Measurements from ENCODE around the gene OCRL.

OCRL gene

DNA sequence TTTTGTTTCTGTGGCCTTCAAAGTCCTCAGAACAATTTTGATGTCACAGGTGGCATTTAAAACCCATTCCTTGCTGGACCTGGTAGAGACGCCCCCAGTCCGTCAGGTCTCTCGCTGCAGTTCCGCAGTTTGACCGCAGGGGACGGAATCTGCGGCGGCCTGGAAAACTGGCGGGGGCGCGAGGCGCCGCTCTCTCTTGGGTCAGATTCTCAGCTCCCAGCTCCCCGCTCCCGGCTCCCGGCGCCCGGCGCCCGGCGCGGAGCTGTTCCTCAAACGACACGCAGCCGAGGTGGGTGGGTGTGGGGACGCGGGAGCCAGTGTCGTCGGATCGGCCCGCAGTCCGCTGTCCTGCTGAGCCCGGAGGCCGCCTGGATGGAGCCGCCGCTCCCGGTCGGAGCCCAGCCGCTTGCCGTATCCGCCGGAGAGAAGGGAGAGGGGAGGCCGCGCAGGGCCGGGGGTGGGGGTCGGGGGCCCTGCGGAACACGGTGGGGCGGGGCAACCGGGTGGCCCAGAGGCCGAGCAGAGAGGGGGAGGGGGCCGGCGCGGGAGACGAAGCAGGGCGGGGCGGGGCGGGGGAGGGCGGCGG is at the start of gene OCRL:
Gene OCRL, plus strand, starts transcription at position 192 of the 586 bp plus-strand sequence. Its CDS starts 181 bp downstream, at position 373.
- DNase-seq = no peak

DNA sequence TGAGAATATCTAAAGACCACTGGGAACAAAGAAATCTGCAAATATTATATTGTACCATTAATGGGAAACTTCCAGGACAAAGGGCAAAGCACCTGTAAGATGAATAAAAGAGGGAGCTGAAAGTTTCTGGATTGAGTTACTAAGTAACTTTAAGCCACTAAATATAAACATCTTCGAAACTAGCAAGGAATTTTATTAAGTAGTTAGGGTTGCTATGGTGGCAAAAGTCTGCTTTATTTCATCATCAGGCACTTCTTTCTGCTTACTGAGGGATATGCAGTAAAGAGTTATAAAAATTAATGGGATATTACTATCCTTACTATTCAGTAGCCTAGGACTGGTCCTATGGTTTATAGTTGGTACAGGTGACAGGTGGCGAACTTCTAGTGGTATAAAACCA is 49.7 kb upstream of the OCRL start:
- no peak for DNase-seq

DNA sequence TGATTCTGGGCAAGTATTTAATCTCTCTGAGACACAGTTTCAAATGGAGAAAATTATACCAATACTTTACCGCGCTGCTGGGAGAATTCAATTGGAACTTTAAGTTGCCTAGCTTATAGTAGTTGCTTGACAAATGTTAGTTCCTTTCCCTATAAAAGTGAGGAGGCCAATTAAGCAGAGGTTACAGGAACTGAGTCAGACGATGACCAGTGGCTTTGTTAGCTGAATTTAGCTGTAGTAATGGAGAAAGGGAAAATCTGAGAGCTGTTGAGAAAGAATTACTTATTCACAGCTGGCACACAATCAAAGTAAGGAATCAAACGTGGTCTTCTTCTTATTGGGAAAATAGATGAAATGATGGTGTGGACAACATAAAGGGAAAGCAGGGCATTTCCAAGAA is 46.4 kb upstream of the OCRL start:
- no peak for DNase-seq

DNA sequence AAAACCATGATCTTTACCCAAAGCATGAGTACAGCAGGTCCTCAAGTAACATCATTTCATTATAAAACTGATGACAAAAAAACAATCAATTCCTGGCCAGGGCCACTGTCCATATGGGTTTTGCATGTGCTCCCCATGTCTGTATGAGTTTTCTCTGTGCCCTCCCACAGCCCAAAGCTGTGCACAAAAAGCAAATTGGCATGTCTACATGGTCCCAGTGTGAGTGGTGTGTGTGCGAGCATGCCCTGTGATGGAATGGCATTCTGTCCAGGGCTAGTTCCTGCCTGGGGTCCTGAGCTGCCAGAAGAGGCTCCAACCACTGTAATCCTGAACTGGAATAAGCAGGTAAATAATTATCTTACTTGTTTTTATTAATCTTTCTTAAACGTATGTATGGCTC is 45.2 kb upstream of the OCRL start:
- DNase-seq = no peak

DNA sequence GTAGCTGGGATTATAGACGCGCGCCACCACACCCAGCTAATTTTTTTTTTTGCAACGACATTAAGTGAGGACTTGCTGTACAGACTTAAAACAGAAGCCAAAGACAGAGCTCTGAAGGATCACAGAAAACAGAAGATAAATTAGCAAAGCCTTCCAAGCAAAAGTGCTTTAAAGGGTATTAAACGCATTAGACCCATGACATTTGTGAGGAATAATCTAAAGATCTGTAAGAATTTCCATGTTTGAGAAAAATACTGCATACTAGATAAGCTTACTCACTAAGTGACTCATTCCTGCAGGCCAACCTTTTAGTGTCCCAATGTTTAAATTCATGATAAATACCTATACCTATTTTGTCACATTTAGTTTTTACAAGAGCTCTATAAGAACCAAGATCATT is 44.2 kb upstream of the OCRL start:
- DNase-seq = no peak

DNA sequence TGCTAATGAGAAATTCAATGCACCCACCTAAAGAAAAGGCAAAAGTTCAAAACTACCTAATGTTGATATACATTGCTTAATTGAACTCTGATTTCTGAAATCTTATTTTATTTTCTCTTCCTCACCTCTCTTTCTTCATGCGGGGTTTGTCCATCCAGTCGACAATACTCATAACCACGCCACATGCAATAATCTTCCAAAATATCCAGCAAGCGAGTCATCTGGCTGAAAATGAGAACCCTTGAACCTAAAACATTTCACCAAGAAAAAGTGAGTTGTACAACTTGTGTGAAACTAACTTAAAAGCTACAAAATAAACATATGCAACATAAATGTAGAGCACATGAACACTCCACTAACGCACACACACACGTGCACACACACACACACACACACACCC is 43.4 kb upstream of the OCRL start:
- DNase-seq = no peak

DNA sequence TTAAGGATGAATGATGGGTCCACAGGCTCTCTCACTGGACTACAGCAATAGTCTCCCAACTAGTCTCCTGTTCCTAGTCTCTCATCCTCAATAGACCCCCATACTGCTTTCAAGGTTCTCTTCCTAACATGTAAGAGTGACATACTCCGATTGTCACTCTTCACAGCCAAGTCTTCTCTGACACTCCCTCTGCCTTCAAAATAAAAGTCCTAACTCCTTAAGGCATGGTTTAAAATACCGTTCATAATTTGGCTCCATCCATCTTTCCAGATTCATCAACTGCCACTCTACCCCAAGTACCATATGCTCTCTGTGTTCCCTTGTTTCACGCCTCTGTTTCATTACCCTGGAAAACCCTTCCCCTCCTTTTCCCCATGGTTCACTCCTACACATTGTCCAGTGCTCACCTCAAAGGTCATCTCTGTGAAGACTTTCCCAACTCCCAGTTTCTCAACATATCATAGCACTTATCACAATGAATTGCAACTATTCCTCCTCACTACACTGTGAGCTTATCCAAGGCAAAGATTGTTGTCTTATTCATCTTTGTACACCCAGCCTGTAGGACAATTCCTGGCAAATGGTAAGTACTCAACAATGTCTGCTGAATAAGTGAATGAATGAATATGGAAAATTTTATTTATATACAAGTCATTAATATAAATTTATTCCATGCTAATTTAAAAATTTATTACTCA is 42.8 kb upstream of the OCRL start:
- DNase-seq = no peak

DNA sequence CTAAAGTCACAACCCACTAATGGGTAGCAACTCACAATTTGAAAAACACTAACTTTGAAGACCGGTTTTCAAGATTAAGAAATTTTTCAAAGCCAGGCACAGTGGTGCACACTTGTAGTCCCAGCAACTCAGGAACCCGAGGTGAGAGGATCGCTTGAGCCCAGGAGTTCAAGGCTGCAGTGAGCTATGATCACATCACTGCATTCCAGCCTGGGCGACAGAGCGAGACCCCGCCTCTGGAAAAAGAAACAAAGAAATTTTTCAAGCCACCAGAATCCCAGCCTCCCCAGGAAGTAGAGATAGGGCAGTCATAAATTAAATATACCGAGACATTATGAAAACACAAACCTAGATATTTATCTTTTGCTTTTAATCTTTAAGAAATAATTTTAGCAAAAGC is 29.7 kb upstream of the OCRL start:
- no peak for DNase-seq

DNA sequence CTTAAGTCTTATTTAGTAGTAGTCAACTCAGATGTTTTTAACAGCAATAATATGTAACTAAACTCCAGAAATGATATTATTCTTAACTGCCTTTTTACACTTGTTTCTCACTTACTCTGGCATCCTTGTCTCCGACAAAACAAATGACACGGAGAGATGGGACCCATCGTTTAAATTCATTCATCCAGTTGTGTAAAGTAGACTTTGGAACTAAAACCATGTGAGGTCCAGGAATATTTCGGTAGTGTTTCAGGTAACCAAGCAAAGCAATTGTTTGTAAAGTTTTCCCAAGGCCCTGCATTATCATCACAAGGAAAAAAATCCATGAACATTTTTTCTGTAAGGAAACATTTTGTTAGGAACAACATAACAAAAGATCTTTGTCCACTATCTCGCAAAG is 28.4 kb upstream of the OCRL start:
- DNase-seq = no peak

DNA sequence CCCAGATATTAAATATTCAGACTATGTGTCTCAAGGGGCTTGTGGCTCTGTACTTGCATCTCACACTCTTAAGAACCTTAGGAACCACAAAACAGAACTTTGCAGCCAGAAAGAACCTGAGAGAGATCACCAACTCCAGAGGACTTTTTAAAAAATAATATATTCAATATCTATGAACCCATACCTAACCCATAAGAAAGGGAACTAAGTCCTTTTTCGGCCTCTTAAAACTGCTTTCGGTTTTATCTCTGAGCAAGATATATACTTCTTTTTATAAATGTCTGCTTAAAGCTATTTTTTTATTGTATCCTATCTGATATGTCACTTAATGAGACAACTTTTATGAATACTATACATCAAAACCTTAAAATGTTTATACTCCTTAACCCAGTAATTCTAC is 27.6 kb upstream of the OCRL start:
- no peak for DNase-seq

DNA sequence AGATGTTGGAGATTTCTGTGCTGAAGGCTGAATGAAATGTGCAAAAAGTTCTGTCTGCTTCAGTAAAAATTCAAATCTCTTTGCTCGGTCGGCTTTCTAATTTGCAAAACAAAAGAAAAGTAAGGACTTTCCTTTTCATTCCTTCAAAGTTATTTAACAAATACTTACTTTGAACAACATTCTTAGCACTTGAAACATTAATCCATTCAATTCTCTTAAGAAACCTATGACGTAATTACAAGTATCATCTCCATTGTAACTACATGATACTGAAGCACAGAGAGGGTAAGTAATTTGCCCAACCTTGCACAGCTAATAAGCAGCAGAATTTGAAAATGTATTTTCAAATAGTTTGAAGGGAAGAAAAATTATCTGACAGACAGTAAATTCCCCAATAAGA is 23.7 kb upstream of the OCRL start:
- DNase-seq = no peak

DNA sequence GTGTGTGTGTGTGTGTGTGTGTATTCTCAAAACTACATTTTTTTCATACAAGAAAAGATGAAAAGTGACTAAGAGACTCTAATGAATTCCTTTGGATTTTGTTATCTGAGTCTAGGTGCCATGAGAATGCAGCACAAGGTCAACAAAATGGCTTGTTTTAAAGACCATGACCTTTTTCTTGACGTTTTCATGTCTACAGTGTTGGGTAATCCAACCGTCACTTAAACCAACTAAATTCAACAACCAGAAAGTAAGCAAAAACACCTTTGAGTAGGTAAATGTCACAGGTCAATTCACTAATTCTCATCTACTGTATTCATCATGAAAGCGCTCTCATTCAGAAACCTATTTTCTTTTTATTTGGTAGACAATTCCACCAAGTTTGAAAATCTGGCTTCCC is 19.9 kb upstream of the OCRL start:
- no peak for DNase-seq

DNA sequence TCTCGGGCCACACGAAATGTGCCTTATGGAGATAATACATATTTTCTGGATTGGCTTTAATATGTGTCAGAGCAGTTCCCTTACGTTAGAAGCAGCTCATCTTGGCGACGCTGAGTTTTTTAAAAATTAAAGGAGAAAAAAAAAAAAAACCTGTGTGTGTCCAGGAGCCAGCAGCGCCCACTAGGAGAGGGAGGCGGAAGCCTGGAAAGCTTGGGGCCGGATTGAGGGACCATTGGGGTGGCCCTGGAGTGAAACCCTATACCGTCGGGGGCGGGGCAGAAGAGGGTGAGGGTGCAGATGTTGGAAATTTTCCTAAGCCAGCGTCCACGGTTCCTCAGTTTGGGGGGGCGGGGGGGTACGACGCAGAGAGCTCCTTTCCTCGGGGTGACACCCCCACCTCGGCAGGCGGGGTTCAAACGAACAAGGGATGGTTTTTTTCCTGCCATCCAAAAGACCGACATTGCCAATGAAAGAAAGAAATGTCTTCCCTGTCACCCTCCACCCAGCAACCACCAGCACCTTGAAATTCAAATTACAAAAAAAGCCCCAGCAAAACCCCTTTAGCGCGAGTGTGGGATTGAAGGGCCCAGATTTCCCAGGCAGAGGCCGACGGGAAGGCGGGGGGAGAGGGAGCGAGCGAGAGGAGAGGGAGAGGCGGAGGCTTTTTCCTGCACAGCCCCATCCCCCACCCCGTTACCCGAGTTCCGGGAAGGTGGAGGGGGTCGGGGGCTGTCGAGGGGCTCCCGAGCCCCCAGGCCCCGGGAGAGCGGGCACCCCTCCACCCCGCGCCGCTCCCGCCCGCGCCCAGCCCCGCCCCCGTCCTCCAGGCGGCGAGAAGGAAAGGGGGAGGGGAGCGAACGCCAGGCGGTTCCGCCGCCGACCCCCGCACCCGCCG is 17.6 kb upstream of the OCRL start:
- no peak for DNase-seq

DNA sequence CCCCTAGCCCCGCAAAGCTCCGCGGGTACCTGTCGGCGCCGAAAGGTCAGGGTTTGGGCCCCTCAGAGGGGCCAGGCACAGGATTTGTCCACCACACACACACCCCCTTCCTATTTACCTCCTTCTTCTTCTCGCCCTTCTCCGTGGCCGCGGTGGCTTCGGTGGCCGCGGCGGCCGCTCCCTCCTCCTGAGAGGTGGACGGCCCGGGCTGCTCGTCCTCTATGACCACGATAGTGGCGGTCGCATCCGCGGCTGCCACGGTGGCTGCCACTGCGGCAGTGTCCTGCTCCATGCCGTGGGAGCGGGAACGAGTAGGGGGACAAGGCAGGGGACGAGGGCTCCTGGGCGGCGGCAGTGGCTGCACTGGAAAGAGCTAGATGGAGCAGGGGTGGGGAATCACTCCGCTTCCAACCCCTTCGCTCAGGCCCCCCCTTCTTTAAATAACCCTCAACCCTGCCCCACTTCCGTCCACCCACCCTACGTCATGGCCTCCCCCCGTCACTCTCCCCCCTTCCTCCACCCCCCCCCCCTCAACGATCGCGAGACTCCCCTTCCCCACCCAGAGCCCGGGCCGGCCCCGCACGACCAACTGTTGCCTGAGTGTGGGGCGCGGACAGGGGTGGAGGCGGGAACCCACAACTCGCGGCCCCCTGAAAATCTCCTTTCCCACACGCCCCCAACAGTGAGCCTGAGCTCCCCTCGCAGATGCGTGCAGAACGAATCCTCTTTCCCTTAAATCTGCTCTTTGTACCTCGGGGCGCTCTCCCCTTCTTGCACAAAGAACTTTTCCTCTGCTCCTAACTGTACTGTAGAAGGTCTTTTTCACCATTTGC is 16.8 kb upstream of the OCRL start, which contains the start of gene SMARCA1:
Gene SMARCA1, minus strand, starts transcription at position 412 of the 833 bp plus-strand sequence. Its CDS starts 120 bp downstream, at position 292.
- DNase-seq = no peak

DNA sequence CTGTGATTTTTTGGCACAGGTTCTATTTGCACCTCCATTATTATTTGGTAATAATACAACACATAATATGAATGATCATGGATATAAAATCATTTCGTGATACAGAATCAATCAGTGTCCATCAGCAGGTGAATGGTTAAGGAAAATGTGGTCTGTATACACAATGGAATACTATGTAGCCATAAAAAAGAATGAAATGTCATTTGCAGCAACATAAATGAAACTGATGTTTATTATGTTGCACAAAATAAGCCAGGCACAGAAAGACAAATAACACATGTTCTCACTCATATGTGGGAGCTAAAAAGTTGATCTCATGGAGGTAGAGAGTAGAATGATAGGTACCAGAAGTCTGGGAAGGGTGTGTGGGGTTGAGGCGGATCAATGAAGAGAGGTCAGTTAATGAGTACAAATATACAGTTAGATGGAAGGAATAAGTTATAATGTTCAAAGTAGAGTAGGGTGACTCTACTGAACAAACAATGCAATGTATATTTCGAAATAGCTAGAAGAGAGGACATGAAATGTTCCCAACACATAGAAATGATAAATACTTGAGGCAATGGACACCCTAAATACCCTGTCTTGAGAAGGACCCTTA is 15.7 kb upstream of the OCRL start:
- DNase-seq = no peak

DNA sequence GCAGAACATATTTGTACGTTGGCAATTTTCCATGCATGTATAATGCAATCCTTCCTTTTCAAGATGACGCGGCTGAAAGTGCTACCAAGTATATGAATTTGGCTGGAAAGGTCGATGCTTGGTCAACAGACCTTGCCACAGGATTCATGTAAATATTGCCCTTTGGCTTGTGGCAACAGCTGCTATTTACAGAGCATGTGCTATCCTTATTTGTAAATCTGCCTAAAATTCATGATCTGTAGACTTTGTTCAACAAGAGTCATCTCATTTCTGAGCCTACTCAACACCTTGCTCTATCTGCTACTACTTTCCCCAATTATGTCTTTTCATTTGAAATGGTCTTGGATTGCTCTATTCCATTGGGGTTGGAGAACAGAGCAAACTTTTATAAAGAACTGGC is 14.9 kb upstream of the OCRL start:
- DNase-seq = no peak

DNA sequence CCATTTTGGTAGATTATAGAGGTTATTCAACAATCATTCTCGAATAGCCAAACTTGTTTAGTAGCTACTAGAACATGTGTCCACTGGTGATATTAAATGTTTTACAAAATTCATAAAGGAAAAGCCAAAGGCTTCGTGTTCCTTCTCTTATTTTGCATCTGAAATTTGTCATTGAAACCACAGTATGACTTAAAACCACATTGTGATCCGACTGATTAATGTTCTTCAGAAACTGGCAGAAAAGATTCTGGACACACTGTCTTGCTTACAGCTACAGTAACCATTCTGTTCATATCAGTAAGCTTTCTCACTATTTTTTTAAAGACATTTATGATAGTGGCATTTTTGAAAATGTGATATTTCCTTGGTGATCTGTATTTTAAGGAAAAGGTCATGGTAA is 14.2 kb upstream of the OCRL start:
- DNase-seq = no peak

DNA sequence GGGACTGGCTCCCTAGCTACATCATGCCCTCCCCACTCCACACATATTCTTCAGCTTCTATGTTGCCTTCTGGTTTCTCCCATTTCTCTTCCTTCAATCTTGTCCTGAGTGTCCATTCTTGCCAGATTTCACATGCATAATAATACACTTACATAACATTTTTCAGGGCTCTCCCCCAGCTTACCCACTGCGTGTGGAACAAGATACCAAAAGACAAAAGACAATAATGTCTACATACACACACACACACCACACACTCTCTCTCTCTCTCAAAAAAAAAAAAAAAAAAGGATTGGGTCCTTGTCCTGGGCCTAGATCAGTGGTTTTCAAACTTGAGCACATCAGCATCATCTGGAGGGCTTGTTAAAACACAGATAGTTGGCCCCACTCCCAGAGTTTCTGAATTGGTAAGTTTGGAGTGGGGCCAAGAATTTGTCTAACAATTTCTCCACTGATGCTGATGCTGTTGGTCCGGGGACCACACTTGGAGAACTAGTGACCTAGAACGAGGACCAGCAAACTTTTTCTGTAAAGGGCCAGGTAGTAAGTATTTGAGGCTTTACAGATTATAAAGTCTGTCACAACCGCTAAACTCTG is 10.3 kb upstream of the OCRL start:
- DNase-seq = no peak

DNA sequence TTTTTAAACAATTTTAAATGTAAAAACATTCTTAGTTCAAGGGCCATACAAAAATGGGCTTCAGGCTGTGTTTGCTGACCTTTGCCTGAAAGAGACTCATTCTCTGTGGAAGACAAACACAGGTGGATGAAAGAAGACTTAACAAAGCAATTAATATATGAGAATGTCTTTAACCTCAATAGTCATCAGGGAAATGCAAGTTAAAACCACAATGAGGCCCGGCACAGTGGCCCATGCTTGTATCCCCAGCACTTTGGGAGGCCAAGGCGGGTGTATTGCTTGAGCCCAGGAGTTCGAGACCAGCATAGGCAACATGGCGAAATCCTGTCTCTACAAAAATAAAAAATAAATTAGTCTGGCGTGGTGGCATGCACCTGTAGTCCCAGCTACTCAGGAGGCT is 9.6 kb upstream of the OCRL start:
- DNase-seq = no peak

DNA sequence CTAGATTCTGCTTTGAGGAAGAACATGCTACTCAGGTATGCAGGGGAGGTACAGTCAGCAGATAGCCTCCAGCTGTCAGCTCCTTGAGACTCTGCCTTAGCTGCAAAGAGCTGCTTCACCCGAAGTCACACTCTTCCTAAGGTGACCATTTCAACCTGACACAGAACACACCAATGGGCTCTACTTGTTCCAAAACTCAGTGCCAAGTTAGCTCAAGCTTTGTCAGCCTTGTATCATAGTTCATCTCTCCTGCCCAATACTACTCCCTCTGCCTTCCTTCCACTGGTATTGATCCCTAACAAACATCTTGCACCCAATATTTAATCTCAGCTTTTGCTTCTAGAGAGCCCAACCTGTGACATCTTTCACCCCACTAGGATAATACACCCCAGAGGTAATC is 8.9 kb upstream of the OCRL start:
- DNase-seq = no peak

DNA sequence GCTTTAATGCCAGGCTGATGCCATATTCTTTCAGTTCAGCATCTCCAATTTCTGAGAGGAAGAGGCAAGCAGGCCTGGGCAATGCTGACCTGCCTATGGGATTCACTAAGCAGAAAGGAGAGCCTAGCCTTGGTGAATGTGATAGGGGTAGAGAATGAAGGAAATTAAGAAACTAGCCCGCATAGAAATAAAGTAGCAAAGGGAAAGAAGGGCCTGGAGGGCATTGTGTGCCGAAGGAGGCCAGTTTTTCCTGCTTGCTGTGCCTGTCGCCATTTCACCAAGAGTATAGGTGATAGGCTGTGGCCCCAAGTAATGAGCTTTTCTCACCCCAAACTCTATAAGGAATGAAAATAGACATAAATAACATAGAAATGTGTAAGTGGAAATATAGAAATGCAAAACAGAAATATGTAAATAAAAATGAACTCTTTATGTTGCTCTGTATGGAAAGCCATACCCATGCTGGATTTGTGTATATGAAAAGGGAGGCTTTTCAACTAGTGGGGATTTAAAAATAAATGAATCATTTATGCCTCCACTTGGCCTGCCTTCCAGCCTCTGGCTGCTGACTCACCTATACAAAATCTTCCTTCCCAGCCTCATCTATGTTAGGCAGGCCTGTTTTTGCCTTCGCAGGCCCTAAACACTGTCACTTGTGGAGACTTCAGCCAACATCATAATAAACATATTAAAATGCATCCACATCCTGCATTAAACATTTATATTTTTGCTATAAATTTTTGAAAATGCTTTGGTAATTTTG is 5.1 kb upstream of the OCRL start:
- DNase-seq = no peak
